Epithelial cell of esophagus (primary cell): ENCODE results near the gene AUTS2.

Source experiments
- DNase-seq: peaks from one replicate; pipeline ENCODE4 v3.0.0; 2010; ENCODE audit warnings: low read depth
- H3K4me3 ChIP-seq: 2 replicates; pipeline ENCODE4 v1.5.1; 2011; ENCODE audit warnings: mild to moderate bottlenecking, low read length, control low read depth
- CTCF ChIP-seq: IDR thresholded peaks from 2 replicates; pipeline ENCODE4 v1.5.1; 2011; ENCODE audit warnings: low read depth, mild to moderate bottlenecking, low read length, control low read depth, inconsistent platforms; ENCODE audit not compliant: insufficient read depth; ENCODE audit errors: missing control alignments

Gene AUTS2

GRCh38 chr7:69690329-69690728 is 92.1 kb downstream of the AUTS2 start:
- DNase-seq, result no peak
- H3K4me3 ChIP-seq, result no peak overlapping the region
- TF ChIP-seq CTCF, result no peak

- H3K4me3 ChIP-seq, result no peak overlapping the region
- DNase-seq, result no peak
- no peak for TF ChIP-seq CTCF
Observed at GRCh38 chr7:69691327-69691726, 93.1 kb downstream of the AUTS2 start.

- TF ChIP-seq CTCF, result no peak
- H3K4me3 ChIP-seq, result no peak overlapping the region
- no peak for DNase-seq
Observed at GRCh38 chr7:69691734-69692133, 93.5 kb downstream of the AUTS2 start.

GRCh38 chr7:69692611-69693010 is 94.3 kb downstream of the AUTS2 start:
- no peak for DNase-seq
- TF ChIP-seq CTCF, result no peak
- H3K4me3 ChIP-seq, result no peak overlapping the region

- TF ChIP-seq CTCF, result no peak
- no peak for DNase-seq
- no peak overlapping the region for H3K4me3 ChIP-seq
Observed at GRCh38 chr7:69693042-69693441, 94.8 kb downstream of the AUTS2 start.

- no peak overlapping the region for H3K4me3 ChIP-seq
- TF ChIP-seq CTCF, result no peak
- no peak for DNase-seq
Observed at GRCh38 chr7:69696054-69696591, 97.8 kb downstream of the AUTS2 start.
